ENCODE results near the gene ADSS2. TPM values are rescaled to one million over a fixed set of nuclear protein-coding genes. Genes with fewer than 3 reads are reported as not detected.

Gene ADSS2
- polyA plus RNA-seq, 3 donors: 24.4 to 33.5 (median 26.3) TPM

GRCh38 chr1:244427647-244428046 lies 24.1 kb downstream of the ADSS2 start:
- H2AFZ ChIP-seq (ENCODE audit: insufficient read depth, low read depth, low read length, poor library complexity, severe bottlenecking): no peak overlapping the region
- Mint-ChIP-seq H3K27me3 (ENCODE audit: low read depth in 3 of 3) (no peaks in the 10 kb centered on the region), H3K27ac (peak overlapping the region in 1 of 7 donors; percentile 11), H3K36me3 (peaks cover 45 to 58% of the 10 kb centered on the region in 2 donors), H3K9me3 (peaks cover 0 to 3% (median 0%) of the 10 kb centered on the region in 7 donors), H3K4me1 (peaks cover 13% of the 10 kb centered on the region), H3K4me3 (no peak overlapping the region)
- intact Hi-C loops (cut with micrococcal nuclease): no loop called here
- no peak overlapping the region for H3K27ac ChIP-seq (ENCODE audit: low read depth in 1 of 2, low read length in 2 of 2)
- no peaks in the 10 kb centered on the region for H3K9me3 ChIP-seq (replicated peaks in 1 of 2; ENCODE audit: control insufficient read depth in 1 of 2, insufficient read depth in 1 of 2, low read length in 2 of 2)
- TF ChIP-seq CTCF (IDR thresholded peaks at IDR 0.05): no peak
- DNase-seq: no peak
- H3K4me1 ChIP-seq (ENCODE audit: control insufficient read depth in 1 of 2, insufficient read depth in 2 of 2, low read length in 2 of 2): peaks cover 3 to 5% of the 10 kb centered on the region in 2 donors
- H3K4me3 ChIP-seq (replicated peaks in 1 of 3; ENCODE audit: low read depth in 2 of 3, low read length in 3 of 3): no peak overlapping the region
- H4K20me1 ChIP-seq (ENCODE audit: insufficient read depth, low read length): no peaks in the 10 kb centered on the region
- peaks cover 43 to 70% of the 10 kb centered on the region in 2 donors for H3K36me3 ChIP-seq (replicated peaks in 1 of 2; ENCODE audit: control insufficient read depth in 1 of 2, insufficient read depth in 2 of 2, low read length in 2 of 2)
- H3K79me2 ChIP-seq (ENCODE audit: insufficient read depth, low read length): no peaks in the 10 kb centered on the region
- no peak overlapping the region for H3K4me2 ChIP-seq (replicated peaks; ENCODE audit: extremely low read depth, low read length, poor library complexity, severe bottlenecking)
- no peaks in the 10 kb centered on the region for H3K27me3 ChIP-seq (ENCODE audit: control insufficient read depth in 2 of 2, insufficient read depth in 2 of 2, low read length in 2 of 2)
- no peak overlapping the region for H3K9ac ChIP-seq (ENCODE audit: insufficient read depth, low read length, poor library complexity, severe bottlenecking)

DNA sequence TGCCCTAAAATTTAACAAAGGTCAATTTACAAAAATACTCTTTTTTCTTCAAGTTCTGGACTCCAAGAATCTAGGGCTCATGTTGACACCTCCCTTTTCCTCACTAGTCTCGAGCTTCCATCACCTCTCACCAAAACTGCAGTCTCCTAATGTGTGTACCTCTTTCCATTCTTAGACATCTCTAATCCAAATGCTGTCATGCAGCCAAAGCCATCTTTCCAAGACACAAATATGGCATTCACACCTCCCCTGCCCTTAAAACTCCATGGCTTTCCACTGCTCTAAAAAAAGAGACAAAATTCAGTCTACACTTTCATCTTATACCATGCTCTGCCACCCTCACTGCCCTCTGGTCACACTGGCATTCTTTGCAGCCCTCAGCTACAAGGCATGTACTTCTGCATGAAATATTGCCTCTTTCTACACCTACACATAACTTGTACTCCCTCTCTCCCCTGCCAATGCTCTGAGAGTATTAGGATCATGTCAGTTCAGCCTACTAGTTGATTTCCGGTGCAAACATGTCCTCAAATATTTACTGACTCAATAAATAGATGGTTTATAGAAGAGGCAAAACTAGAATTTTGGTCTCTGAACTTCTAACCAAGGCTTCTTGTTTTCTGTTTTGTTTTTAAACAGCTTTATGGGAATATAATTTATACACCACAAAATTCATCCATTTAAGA lies 26.9 kb downstream of the ADSS2 start:
- Histone ChIP-seq H3K9ac (ENCODE audit: insufficient read depth, low read length, poor library complexity, severe bottlenecking) (no peak overlapping the region), H3K36me3 (replicated peaks in 1 of 2; ENCODE audit: control insufficient read depth in 1 of 2, insufficient read depth in 2 of 2, low read length in 2 of 2) (peaks cover 47 to 77% of the 10 kb centered on the region in 2 donors), H3K79me2 (ENCODE audit: insufficient read depth, low read length) (no peaks in the 10 kb centered on the region), H3K4me2 (replicated peaks; ENCODE audit: extremely low read depth, low read length, poor library complexity, severe bottlenecking) (no peak overlapping the region), H3K4me1 (ENCODE audit: control insufficient read depth in 1 of 2, insufficient read depth in 2 of 2, low read length in 2 of 2) (peaks cover 3 to 5% of the 10 kb centered on the region in 2 donors), H3K4me3 (replicated peaks in 1 of 3; ENCODE audit: low read depth in 2 of 3, low read length in 3 of 3) (no peak overlapping the region), H2AFZ (ENCODE audit: insufficient read depth, low read depth, low read length, poor library complexity, severe bottlenecking) (no peak overlapping the region), H3K27ac (ENCODE audit: low read depth in 1 of 2, low read length in 2 of 2) (peak overlapping the region in 1 of 2 donors; percentile 42), H3K9me3 (replicated peaks in 1 of 2; ENCODE audit: control insufficient read depth in 1 of 2, insufficient read depth in 1 of 2, low read length in 2 of 2) (no peaks in the 10 kb centered on the region), H3K27me3 (ENCODE audit: control insufficient read depth in 2 of 2, insufficient read depth in 2 of 2, low read length in 2 of 2) (no peaks in the 10 kb centered on the region), H4K20me1 (ENCODE audit: insufficient read depth, low read length) (no peaks in the 10 kb centered on the region)
- no peak overlapping the region for H3K4me3 Mint-ChIP-seq
- H3K4me1 Mint-ChIP-seq: peaks cover 13% of the 10 kb centered on the region
- peak overlapping the region in 4 of 7 donors; percentile 32 to 61 (median 37) for H3K27ac Mint-ChIP-seq
- no peaks in the 10 kb centered on the region for H3K27me3 Mint-ChIP-seq (ENCODE audit: low read depth in 3 of 3)
- no peak for DNase-seq
- peaks cover 47 to 60% of the 10 kb centered on the region in 2 donors for H3K36me3 Mint-ChIP-seq
- TF ChIP-seq CTCF (IDR thresholded peaks at IDR 0.05): no peak
- H3K9me3 Mint-ChIP-seq: peaks cover 0 to 3% (median 0%) of the 10 kb centered on the region in 7 donors
- WGBS (ENCODE audit: insufficient coverage): 85% methylated on average over 1 of the region's 2 CpGs
- intact Hi-C loops (cut with micrococcal nuclease): no loop called here

Measured in CD14-positive monocyte (primary cell).